ENCODE measurements around the gene NCEH1. TPM values are rescaled to one million over a fixed set of nuclear protein-coding genes. Genes with fewer than 3 reads are reported as not detected.

The NCEH1 gene
- total and polyA plus RNA-seq, 2 experiments from 2014 or later, result 3.2 to 8.0 TPM

DNA sequence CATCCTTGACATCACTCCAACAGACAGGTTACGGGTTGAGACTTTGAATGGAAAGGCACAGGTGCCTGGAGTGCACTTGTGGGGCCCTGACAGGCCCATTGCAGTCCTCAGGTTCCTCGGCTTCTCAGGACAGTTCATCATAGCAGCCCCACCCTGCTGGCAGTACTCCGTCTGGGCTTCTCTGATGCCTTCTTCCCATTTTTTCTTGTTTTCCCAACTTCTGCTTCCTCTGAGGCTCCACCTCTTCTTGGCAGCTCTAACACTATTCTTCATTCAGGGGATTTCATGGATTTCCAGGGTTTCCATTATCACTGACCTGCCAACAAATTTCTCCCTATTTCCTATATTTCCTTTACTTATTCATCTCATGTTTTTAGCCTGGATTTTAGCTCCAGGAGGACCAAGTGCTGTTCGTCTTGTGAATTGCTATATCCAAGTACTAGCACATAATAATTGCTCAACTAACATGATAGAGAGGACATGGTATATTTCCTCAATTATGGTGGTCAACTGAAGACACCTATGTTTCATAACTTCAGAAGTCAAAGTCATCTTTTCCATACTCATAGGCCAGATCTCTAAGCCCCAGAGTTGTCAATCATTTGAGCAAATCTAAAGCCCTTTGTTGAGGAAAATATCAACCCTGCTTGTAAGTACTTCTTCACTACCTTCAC is 16.2 kb downstream of the NCEH1 start:
- no peak for DNase-seq (ENCODE audit: low read depth in 1 of 2, low spot score in 1 of 2)
- H3K27ac ChIP-seq, result no peak overlapping the region
- no peaks in the 10 kb centered on the region for H3K9me3 ChIP-seq (ENCODE audit: low read depth)
- H3K4me1 ChIP-seq (ENCODE audit: low read depth), result no peaks in the 10 kb centered on the region
- TF ChIP-seq, protein P1, sequence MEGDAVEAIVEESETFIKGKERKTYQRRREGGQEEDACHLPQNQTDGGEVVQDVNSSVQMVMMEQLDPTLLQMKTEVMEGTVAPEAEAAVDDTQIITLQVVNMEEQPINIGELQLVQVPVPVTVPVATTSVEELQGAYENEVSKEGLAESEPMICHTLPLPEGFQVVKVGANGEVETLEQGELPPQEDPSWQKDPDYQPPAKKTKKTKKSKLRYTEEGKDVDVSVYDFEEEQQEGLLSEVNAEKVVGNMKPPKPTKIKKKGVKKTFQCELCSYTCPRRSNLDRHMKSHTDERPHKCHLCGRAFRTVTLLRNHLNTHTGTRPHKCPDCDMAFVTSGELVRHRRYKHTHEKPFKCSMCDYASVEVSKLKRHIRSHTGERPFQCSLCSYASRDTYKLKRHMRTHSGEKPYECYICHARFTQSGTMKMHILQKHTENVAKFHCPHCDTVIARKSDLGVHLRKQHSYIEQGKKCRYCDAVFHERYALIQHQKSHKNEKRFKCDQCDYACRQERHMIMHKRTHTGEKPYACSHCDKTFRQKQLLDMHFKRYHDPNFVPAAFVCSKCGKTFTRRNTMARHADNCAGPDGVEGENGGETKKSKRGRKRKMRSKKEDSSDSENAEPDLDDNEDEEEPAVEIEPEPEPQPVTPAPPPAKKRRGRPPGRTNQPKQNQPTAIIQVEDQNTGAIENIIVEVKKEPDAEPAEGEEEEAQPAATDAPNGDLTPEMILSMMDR (IDR thresholded peaks at IDR 0.05; ENCODE audit: low read depth, low read length), result no peak
- no peaks in the 10 kb centered on the region for H3K36me3 ChIP-seq
- H3K4me3 ChIP-seq, result no peak overlapping the region
- H3K27me3 ChIP-seq, result no peaks in the 10 kb centered on the region

DNA sequence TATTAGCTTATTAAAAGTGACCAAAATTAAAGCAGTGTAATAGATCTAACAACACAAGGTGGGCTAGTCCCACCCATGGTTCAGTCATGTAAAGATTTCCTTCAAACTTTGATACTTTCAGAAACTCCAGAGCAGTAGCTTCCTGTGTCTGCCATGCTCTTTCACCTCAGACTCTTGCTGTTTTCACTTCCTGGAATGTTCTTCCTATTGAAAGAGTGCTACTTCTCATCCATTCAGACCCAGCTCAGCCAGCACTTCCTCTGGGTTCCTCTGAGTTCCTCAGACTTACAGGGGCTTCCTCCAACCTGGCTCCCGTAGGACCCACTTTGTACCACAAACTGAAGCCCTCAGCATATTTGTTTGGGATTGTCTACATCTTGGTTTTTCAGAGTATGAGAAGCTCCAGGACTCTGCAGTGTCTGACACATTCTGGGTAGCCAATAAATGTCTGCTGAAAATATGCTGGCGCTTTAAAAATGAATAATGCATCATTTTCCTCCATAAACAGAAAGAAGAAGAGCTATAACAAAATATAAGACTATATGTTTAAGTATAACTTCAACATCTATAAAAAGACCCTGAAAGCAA is 18.0 kb downstream of the NCEH1 start:
- no peaks in the 10 kb centered on the region for H3K36me3 ChIP-seq
- H3K4me3 ChIP-seq, result no peak overlapping the region
- no peak overlapping the region for H3K27ac ChIP-seq
- H3K4me1 ChIP-seq (ENCODE audit: low read depth), result peaks cover 12% of the 10 kb centered on the region
- no peak for DNase-seq (ENCODE audit: low read depth in 1 of 2, low spot score in 1 of 2)
- H3K27me3 ChIP-seq, result no peaks in the 10 kb centered on the region
- TF ChIP-seq, protein P1 (IDR thresholded peaks at IDR 0.05; ENCODE audit: low read depth, low read length), result no peak
- H3K9me3 ChIP-seq (ENCODE audit: low read depth), result no peaks in the 10 kb centered on the region

DNA sequence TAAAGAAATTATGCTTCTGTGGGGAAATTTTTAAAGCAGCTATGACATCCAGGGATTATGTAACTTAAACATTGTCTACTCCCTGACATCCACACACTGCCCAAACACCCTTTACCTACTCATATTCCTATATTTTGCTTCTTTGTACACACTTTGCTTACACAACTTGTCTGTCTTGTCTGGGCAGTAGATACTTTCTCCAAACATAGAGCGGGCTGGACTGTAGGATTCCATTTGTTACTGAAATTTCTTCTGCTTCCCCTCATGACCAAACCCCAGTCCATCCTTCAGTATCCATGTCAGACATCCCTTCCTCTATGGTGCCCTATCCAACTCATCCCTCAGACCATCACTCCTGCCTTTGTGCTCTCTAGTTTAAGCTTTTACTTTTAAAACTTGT is 19.9 kb downstream of the NCEH1 start:
- TF ChIP-seq, protein P1 (IDR thresholded peaks at IDR 0.05; ENCODE audit: low read depth, low read length), result no peak
- DNase-seq (ENCODE audit: low read depth in 1 of 2, low spot score in 1 of 2), result no peak
- Histone ChIP-seq H3K27me3 (no peaks in the 10 kb centered on the region), H3K27ac (no peak overlapping the region), H3K4me1 (ENCODE audit: low read depth) (peaks cover 14% of the 10 kb centered on the region), H3K36me3 (no peaks in the 10 kb centered on the region), H3K9me3 (ENCODE audit: low read depth) (no peaks in the 10 kb centered on the region), H3K4me3 (no peak overlapping the region)

DNA sequence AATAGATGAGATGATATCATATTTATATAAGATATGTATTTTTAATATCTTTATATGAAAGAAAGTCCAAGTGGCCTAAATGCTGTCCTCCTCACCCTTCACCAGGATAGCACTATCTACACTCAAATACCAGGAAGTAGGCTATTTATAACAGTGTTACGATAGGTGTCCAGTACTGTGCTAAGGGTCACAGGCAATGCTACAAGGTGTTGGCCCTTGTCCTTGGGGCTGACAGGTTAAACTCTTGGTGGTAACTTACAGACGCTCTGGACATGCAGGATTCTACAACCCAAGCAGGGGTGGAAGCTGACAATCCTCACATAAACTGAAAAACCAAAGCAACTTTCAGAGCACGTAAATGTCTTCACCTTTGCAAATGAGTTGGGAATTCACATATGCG is 22.3 kb downstream of the NCEH1 start:
- Histone ChIP-seq H3K4me1 (ENCODE audit: low read depth) (peaks cover 14% of the 10 kb centered on the region), H3K4me3 (no peak overlapping the region), H3K27me3 (no peaks in the 10 kb centered on the region), H3K27ac (no peak overlapping the region), H3K9me3 (ENCODE audit: low read depth) (no peaks in the 10 kb centered on the region), H3K36me3 (no peaks in the 10 kb centered on the region)
- DNase-seq (ENCODE audit: low read depth in 1 of 2, low spot score in 1 of 2), result peak in 1 of 2 donors; percentile 49
- TF ChIP-seq, protein P1 (IDR thresholded peaks at IDR 0.05; ENCODE audit: low read depth, low read length), result no peak

DNA sequence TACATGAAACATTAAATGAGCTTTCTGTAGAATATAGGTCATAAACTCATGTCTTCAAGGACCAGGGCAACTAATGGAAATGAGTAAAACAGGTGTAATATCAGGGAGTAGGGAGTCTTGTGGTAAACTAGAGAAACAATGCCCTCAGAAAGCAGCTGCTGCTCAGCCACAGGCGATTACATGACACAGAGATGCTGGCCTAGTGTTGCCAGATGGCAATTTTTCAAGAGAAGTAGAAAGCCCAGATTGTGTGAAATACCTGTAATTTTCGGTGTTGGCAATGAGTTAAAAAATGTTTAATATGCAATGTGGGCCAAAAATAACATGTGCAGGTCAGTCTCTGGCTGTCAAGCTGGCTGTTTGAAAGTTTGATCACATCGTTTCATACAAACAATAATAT is 23.4 kb downstream of the NCEH1 start:
- peaks cover 14% of the 10 kb centered on the region for H3K4me1 ChIP-seq (ENCODE audit: low read depth)
- H3K4me3 ChIP-seq, result no peak overlapping the region
- no peaks in the 10 kb centered on the region for H3K27me3 ChIP-seq
- H3K9me3 ChIP-seq (ENCODE audit: low read depth), result no peaks in the 10 kb centered on the region
- no peak for DNase-seq (ENCODE audit: low read depth in 1 of 2, low spot score in 1 of 2)
- no peak overlapping the region for H3K27ac ChIP-seq
- no peaks in the 10 kb centered on the region for H3K36me3 ChIP-seq
- TF ChIP-seq, protein P1 (IDR thresholded peaks at IDR 0.05; ENCODE audit: low read depth, low read length), result no peak
